PC-3 (cell line): ENCODE measurements around the gene NADSYN1.

Source experiments
- CTCF ChIP-seq: fragments of 300-600 bp; sonication (generic); conservative IDR thresholded peaks from 2 replicates; pipeline ENCODE4 v1.5.1; 2017; ENCODE audit warnings: antibody characterized with exemption, low read depth, mild to moderate bottlenecking, low read length
- EZH2phosphoT487 ChIP-seq: fragments of 300-600 bp; sonication (generic); IDR thresholded peaks from 2 replicates; pipeline ENCODE4 v1.6.1; 2018; ENCODE audit warnings: mild to moderate bottlenecking, antibody characterized with exemption, low read length, borderline replicate concordance

GRCh38 chr11:71438650-71439049, 14.4 kb upstream of the NADSYN1 start:
- no peak for TF ChIP-seq CTCF
- no peak for TF ChIP-seq EZH2phosphoT487
